IMR-90 (cell line): ENCODE results near the gene CCSER2. TPM values are rescaled to one million over a fixed set of nuclear protein-coding genes. Genes with fewer than 3 reads are reported as not detected.
A peak's percentile ranks its signal among the peaks of the same experiment; 100 is the strongest.

ENCODE experiments used
- ATAC-seq: fragments of 200-7000 bp; cut with Tn5 transposase; 2 replicates; pipeline ENCODE4 v1.9.1; 2020; ENCODE audit warnings: low read depth, mild to moderate bottlenecking, moderate library complexity
- BruUV-seq: library from RNA; stranded (reverse); fragments of 400-500 nt; replicated peaks from 2 replicates; lab custom pipeline; 2021; lab: Mats Ljungman, UMichigan
- CTCF ChIA-PET: fragments of 300-600 bp; formaldehyde crosslinking; extraction: SDS; loops from one replicate; lab custom pipeline; 2021; ENCODE audit warnings: antibody characterized with exemption; lab: Yijun Ruan, JAX
- POLR2A ChIA-PET: fragments of 300-600 bp; sonication (Branson Sonifier 250); formaldehyde crosslinking; loops from one replicate; lab custom pipeline; 2022; ENCODE audit warnings: antibody characterized with exemption; ENCODE audit not compliant: unreplicated experiment; lab: Charles Lee
- DNase-seq: peaks from one replicate; pipeline ENCODE4 v3.0.0; 2013
- H2AFZ ChIP-seq: replicated peaks from 2 replicates; pipeline ENCODE3; 2013; ENCODE audit warnings: low read length, mild to moderate bottlenecking; ENCODE audit not compliant: poor library complexity
- H2AK5ac ChIP-seq: 2 replicates; pipeline ENCODE4 v1.6.1; 2013; ENCODE audit warnings: low read depth, low read length, inconsistent platforms
- H2AK9ac ChIP-seq: replicated peaks from 2 replicates; pipeline ENCODE3; 2013; ENCODE audit warnings: mild to moderate bottlenecking, low read depth, low read length, moderate library complexity; ENCODE audit not compliant: poor library complexity
- H2BK120ac ChIP-seq: 2 replicates; pipeline ENCODE4 v1.6.1; 2013; ENCODE audit warnings: low read depth, low read length, inconsistent platforms
- H2BK15ac ChIP-seq: 3 replicates; pipeline ENCODE4 v1.6.1; 2013; ENCODE audit warnings: low read depth, low read length, inconsistent platforms
- H2BK20ac ChIP-seq: 2 replicates; pipeline ENCODE4 v1.6.1; 2013; ENCODE audit warnings: low read depth, mild to moderate bottlenecking, inconsistent platforms, low read length, moderate library complexity
- H2BK5ac ChIP-seq: 2 replicates; pipeline ENCODE4 v1.6.1; 2013; ENCODE audit warnings: mild to moderate bottlenecking, low read depth, low read length, inconsistent platforms; ENCODE audit not compliant: poor library complexity, severe bottlenecking
- H3K14ac ChIP-seq: replicated peaks from 2 replicates; pipeline ENCODE4 v1.6.1; 2013; ENCODE audit warnings: low read depth, low read length, inconsistent platforms
- H3K18ac ChIP-seq: 2 replicates; pipeline ENCODE4 v1.6.1; 2013; ENCODE audit warnings: low read depth, low read length, control low read depth
- H3K23ac ChIP-seq: 2 replicates; pipeline ENCODE4 v1.6.1; 2013; ENCODE audit warnings: low read depth, low read length, inconsistent platforms
- H3K27ac ChIP-seq: 2 replicates; pipeline ENCODE4 v1.5.1; 2013; ENCODE audit warnings: mild to moderate bottlenecking, control low read depth, low read length; ENCODE audit not compliant: insufficient read depth
- H3K27me3 ChIP-seq: 2 replicates; pipeline ENCODE4 v1.6.1; 2013; ENCODE audit warnings: low read length; ENCODE audit not compliant: control insufficient read depth, insufficient read depth
- H3K36me3 ChIP-seq: 2 replicates; pipeline ENCODE4 v1.6.1; 2013; ENCODE audit warnings: low read length, mixed read lengths; ENCODE audit not compliant: control insufficient read depth, insufficient read depth
- H3K4ac ChIP-seq: 2 replicates; pipeline ENCODE4 v1.6.1; 2013; ENCODE audit warnings: low read depth, low read length, inconsistent platforms
- H3K4me1 ChIP-seq: 2 replicates; pipeline ENCODE4 v1.6.1; 2013; ENCODE audit warnings: low read length, mixed read lengths; ENCODE audit not compliant: control insufficient read depth, insufficient read depth
- H3K4me2 ChIP-seq: 2 replicates; pipeline ENCODE4 v1.6.1; 2013; ENCODE audit warnings: low read depth, mild to moderate bottlenecking, control low read depth, low read length, moderate library complexity
- H3K4me3 ChIP-seq: 2 replicates; pipeline ENCODE4 v1.5.1; 2013; ENCODE audit warnings: low read depth, mild to moderate bottlenecking, control low read depth, low read length, moderate library complexity; ENCODE audit not compliant: insufficient read depth
- H3K56ac ChIP-seq: 2 replicates; pipeline ENCODE4 v1.6.1; 2013; ENCODE audit warnings: low read length, inconsistent platforms; ENCODE audit not compliant: insufficient read depth; ENCODE audit errors: extremely low read depth
- H3K79me1 ChIP-seq, 2 experiments: 2 replicates each; pipeline ENCODE4 v1.6.1; 2013; ENCODE audit warnings: low read length in 2 of 2, inconsistent platforms in 1 of 2, low read depth in 1 of 2
- H3K9ac ChIP-seq: 2 replicates; pipeline ENCODE4 v1.6.1; 2013; ENCODE audit warnings: low read depth, low read length, control low read depth
- H3K9me1 ChIP-seq: 2 replicates; pipeline ENCODE4 v1.6.1; 2013; ENCODE audit warnings: low read length, inconsistent platforms; ENCODE audit not compliant: insufficient read depth
- H3K9me3 ChIP-seq: 2 replicates; pipeline ENCODE4 v1.6.1; 2013; ENCODE audit warnings: low read length; ENCODE audit not compliant: control insufficient read depth, insufficient read depth
- H4K20me1 ChIP-seq: 2 replicates; pipeline ENCODE4 v1.6.1; 2013; ENCODE audit warnings: low read length, inconsistent platforms; ENCODE audit not compliant: insufficient read depth
- H4K5ac ChIP-seq: 2 replicates; pipeline ENCODE4 v1.6.1; 2013; ENCODE audit warnings: mild to moderate bottlenecking, low read depth, low read length, control low read depth
- H4K8ac ChIP-seq, 2 experiments: 2 replicates each; pipeline ENCODE4 v1.6.1; 2013; ENCODE audit warnings: low read depth in 2 of 2, low read length in 2 of 2, control low read depth in 1 of 2, inconsistent platforms in 1 of 2
- H4K91ac ChIP-seq: 2 replicates; pipeline ENCODE4 v1.6.1; 2013; ENCODE audit warnings: low read depth, low read length, inconsistent platforms; ENCODE audit not compliant: insufficient read depth
- BHLHE40 ChIP-seq: fragments of 150-350 bp; IDR thresholded peaks from 2 replicates; pipeline ENCODE4 v1.6.1; 2016; ENCODE audit warnings: mild to moderate bottlenecking, low read depth, low read length
- CEBPB ChIP-seq: IDR thresholded peaks from 2 replicates; pipeline ENCODE4 v1.6.1; 2012; ENCODE audit warnings: low read depth, low read length, improper control_type of control experiment
- CHD1 ChIP-seq: IDR thresholded peaks from 2 replicates; pipeline ENCODE4 v1.6.1; 2012; ENCODE audit warnings: low read depth, low read length, improper control_type of control experiment
- FOS ChIP-seq: fragments of 150-350 bp; IDR thresholded peaks from 2 replicates; pipeline ENCODE4 v1.6.1; 2016; ENCODE audit warnings: low read depth, low read length
- MAFK ChIP-seq: IDR thresholded peaks from 2 replicates; pipeline ENCODE4 v1.6.1; 2012; ENCODE audit warnings: low read depth, low read length, improper control_type of control experiment
- MAZ ChIP-seq: IDR thresholded peaks from 2 replicates; pipeline ENCODE4 v1.6.1; 2012; ENCODE audit warnings: low read depth, mild to moderate bottlenecking, low read length, improper control_type of control experiment, moderate library complexity, borderline replicate concordance
- MXI1 ChIP-seq: IDR thresholded peaks from 2 replicates; pipeline ENCODE4 v1.6.1; 2012; ENCODE audit warnings: low read depth, mild to moderate bottlenecking, low read length, moderate library complexity, borderline replicate concordance
- POLR2A ChIP-seq: IDR thresholded peaks from 2 replicates; pipeline ENCODE4 v1.6.1; 2012; ENCODE audit warnings: mild to moderate bottlenecking, low read depth, low read length
- RAD21 ChIP-seq: IDR thresholded peaks from 2 replicates; pipeline ENCODE4 v1.6.1; 2012; ENCODE audit warnings: low read length, improper control_type of control experiment
- RCOR1 ChIP-seq: IDR thresholded peaks from 2 replicates; pipeline ENCODE4 v1.6.1; 2012; ENCODE audit warnings: mild to moderate bottlenecking, low read length, improper control_type of control experiment; ENCODE audit not compliant: insufficient replicate concordance
- RFX5 ChIP-seq: IDR thresholded peaks from 2 replicates; pipeline ENCODE4 v1.8.0; 2012; ENCODE audit warnings: low read depth, mild to moderate bottlenecking, low read length, moderate library complexity
- SMC3 ChIP-seq: fragments of 150-350 bp; IDR thresholded peaks from 2 replicates; pipeline ENCODE4 v1.6.1; 2016; ENCODE audit warnings: low read depth, mild to moderate bottlenecking, antibody characterized with exemption, low read length, moderate library complexity
- WGBS, 2 experiments: methylation state at CpG; one replicate each; pipeline versions ENCODE4 v1.1.5 to v1.1.7; 2013; ENCODE audit warnings: missing lambda C conversion rate in 2 of 2; ENCODE audit not compliant: insufficient read length in 1 of 2; ENCODE audit errors: extremely low coverage in 2 of 2; 5-methylcytosine and 5-hydroxymethylcytosine counted together
- dilution Hi-C: fragments of 300-500 bp; cut with HindIII; formaldehyde crosslinking; loops from one replicate; pipeline ENCODE4 v1.14.3; 2018; ENCODE audit warnings: low sequenced_read_pairs; ENCODE audit not compliant: unreplicated experiment
- in situ Hi-C: fragments of 300-500 bp; cut with MboI; formaldehyde crosslinking; loops from 3 replicates; pipeline ENCODE4 v1.14.3; 2019; ENCODE audit warnings: low sequenced_read_pairs, inconsistent platforms, mixed read lengths
- intact Hi-C: fragments of 100-400 bp; cut with micrococcal nuclease; formaldehyde crosslinking; loops from 2 replicates; pipeline ENCODE4 v1.10.0; 2022
- polyA plus RNA-seq, 3 experiments: library from polyadenylated mRNA; depleted of rRNA; stranded (reverse); fragments of >200 nt; gene quantifications; 2 replicates each; pipeline ENCODE4 v1.2.3, GENCODE V29; 2012; ENCODE audit warnings: low replicate concordance in 1 of 3
- total RNA-seq: library from RNA; depleted of rRNA; stranded (reverse); fragments of >200 nt; gene quantifications from 2 replicates; pipeline ENCODE4 v1.2.3, GENCODE V29; 2012
- TF ChIP-seq, protein P1 (sequence below): fragments of 150-350 bp; IDR thresholded peaks from 2 replicates; pipeline ENCODE4 v1.6.1; 2017; ENCODE audit warnings: mild to moderate bottlenecking, antibody characterized with exemption, low read length, low read depth
- TF ChIP-seq, protein P2 (sequence below): conservative IDR thresholded peaks from 2 replicates; pipeline ENCODE4 v1.5.1; 2012; ENCODE audit warnings: mild to moderate bottlenecking, low read depth, low read length, improper control_type of control experiment
- TF ChIP-seq, protein P3 (sequence below): fragments of 150-350 bp; IDR thresholded peaks from 2 replicates; pipeline ENCODE4 v1.6.1; 2016; ENCODE audit warnings: low read depth, mild to moderate bottlenecking, low read length, moderate library complexity, borderline replicate concordance

Gene CCSER2
- total and polyA plus RNA-seq, 2 of the 4 experiments (the other 2 are of a cell fraction) = 20.4 to 31.7 TPM

DNA sequence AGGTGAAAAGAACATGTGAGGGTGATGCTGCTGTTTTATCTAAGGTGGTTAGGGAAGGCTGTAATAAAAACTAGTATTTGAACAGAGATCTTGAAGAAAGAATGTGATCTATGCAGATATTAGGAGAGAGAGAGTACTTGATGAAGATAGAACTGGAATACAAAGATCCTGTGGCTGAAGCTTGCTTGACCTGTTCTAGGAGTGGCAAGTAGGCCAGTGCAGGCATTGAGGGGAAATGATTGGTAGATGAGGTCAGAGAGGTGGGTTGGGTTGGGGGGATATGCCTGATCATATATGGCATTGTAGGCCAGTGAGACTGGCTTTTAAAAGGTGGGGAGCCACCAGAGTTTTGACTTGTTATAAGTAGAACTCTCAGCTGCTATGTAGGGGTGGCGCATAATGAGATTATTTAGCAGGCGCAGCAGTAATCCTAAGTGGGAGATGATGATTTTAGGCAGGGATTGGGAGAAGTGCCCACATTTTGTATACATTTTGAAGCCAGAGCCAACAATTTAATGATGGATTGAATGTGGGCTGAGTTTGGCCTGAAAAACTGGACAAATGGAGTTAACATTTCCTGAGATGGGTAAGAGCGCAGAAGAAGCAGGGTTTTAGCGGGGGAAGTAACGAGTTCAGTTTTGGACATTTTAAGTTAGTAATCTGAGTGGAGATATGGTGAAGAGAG, 8.2 kb downstream of the CCSER2 start:
- ChIA-PET POLR2A (no interaction called here), CTCF (no interaction called here)
- Histone ChIP-seq H4K8ac (peak overlapping the region in 1 of 2 experiments; percentile 1; a peak in 1 of 4 replicates), H3K4me1 (peaks cover 10% of the 10 kb centered on the region), H2AFZ (no peak overlapping the region), H3K79me1 (peaks cover 9 to 69% of the 10 kb centered on the region in 2 experiments; a peak in 3 of 4 replicates), H3K27ac (peak overlapping the region; percentile 55; the same call in 1 of the 2 replicates), H2AK5ac (0 out of 2 replicates have a peak overlapping the region, but pooled peaks have one; percentile 43), H3K27me3 (no peaks in the 10 kb centered on the region), H2BK120ac (peak overlapping the region; percentile 25; the same call in 1 of the 2 replicates), H3K18ac (no peak overlapping the region), H2AK9ac (no peak overlapping the region), H4K5ac (no peak overlapping the region; the same call in 1 of the 2 replicates), H3K9me1 (peaks cover 26% of the 10 kb centered on the region), H4K20me1 (peaks cover 62% of the 10 kb centered on the region), H2BK15ac (no peak overlapping the region), H3K4me3 (no peak overlapping the region), H3K4ac (peak overlapping the region; percentile 82), H3K23ac (peak overlapping the region; percentile 68), H3K9ac (no peak overlapping the region), H3K36me3 (no peaks in the 10 kb centered on the region), H2BK20ac (peak overlapping the region; percentile 48), H3K56ac (no peak overlapping the region), H3K14ac (peak overlapping the region; percentile 66), H3K9me3 (no peaks in the 10 kb centered on the region), H4K91ac (no peak overlapping the region), H3K4me2 (peak overlapping the region; percentile 25), H2BK5ac (peak overlapping the region; percentile 34)
- ATAC-seq (peak; percentile 30), DNase-seq (no peak)
- dilution Hi-C loops (no loop called here), in situ Hi-C loops (no loop called here), intact Hi-C loops (no loop called here)
- no TSS peak for BruUV-seq
- 38% methylated on average over 4 of the region's 5 CpGs; no CpG with 5 or more reads in 1 of the 2 experiments for WGBS, 2 experiments
- TF ChIP-seq CHD1 (no peak), MXI1 (no peak), POLR2A (no peak), MAZ (no peak), SMC3 (no peak), BHLHE40 (no peak), RAD21 (no peak), FOS (no peak), RCOR1 (no peak), CEBPB (no peak), MAFK (no peak), RFX5 (no peak)
- TF ChIP-seq, protein P1, sequence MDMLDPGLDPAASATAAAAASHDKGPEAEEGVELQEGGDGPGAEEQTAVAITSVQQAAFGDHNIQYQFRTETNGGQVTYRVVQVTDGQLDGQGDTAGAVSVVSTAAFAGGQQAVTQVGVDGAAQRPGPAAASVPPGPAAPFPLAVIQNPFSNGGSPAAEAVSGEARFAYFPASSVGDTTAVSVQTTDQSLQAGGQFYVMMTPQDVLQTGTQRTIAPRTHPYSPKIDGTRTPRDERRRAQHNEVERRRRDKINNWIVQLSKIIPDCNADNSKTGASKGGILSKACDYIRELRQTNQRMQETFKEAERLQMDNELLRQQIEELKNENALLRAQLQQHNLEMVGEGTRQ = no peak
- TF ChIP-seq, protein P2, sequence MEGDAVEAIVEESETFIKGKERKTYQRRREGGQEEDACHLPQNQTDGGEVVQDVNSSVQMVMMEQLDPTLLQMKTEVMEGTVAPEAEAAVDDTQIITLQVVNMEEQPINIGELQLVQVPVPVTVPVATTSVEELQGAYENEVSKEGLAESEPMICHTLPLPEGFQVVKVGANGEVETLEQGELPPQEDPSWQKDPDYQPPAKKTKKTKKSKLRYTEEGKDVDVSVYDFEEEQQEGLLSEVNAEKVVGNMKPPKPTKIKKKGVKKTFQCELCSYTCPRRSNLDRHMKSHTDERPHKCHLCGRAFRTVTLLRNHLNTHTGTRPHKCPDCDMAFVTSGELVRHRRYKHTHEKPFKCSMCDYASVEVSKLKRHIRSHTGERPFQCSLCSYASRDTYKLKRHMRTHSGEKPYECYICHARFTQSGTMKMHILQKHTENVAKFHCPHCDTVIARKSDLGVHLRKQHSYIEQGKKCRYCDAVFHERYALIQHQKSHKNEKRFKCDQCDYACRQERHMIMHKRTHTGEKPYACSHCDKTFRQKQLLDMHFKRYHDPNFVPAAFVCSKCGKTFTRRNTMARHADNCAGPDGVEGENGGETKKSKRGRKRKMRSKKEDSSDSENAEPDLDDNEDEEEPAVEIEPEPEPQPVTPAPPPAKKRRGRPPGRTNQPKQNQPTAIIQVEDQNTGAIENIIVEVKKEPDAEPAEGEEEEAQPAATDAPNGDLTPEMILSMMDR = no peak
- TF ChIP-seq, protein P3, sequence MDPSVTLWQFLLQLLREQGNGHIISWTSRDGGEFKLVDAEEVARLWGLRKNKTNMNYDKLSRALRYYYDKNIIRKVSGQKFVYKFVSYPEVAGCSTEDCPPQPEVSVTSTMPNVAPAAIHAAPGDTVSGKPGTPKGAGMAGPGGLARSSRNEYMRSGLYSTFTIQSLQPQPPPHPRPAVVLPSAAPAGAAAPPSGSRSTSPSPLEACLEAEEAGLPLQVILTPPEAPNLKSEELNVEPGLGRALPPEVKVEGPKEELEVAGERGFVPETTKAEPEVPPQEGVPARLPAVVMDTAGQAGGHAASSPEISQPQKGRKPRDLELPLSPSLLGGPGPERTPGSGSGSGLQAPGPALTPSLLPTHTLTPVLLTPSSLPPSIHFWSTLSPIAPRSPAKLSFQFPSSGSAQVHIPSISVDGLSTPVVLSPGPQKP = no peak
